ENCODE results near the gene FNIP1.
A peak's percentile ranks its signal among the peaks of the same experiment; 100 is the strongest.
"Not testable (repeated sequence)": the region's sequence is repeated elsewhere in the genome, so short reads cannot be mapped to it uniquely, and the experiment has no call there.

FNIP1 gene

DNA sequence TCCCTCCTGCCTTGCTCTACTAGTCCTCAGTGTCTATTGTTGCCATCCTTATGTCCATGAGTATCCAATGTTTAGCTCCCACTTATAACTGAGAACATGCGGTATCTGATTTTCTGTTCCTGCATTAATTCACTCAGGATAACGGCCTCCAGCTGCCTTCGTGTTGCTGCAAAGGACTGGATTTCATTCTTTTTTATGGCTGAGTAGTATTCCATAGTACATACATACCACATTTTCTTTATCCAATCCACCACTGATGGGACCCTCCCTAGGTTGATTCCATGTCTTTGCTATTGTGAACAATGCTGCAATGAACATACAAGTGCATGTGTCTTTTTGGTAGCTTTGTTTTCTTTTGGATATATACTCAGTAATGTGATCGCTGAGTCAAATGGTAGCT, 50.4 kb downstream of the FNIP1 start:
- no peak overlapping the region for H3K4me3 Mint-ChIP-seq
- no peak overlapping the region for H3K27ac Mint-ChIP-seq
- peaks cover 17% of the 10 kb centered on the region for H3K36me3 Mint-ChIP-seq
- H3K27me3 Mint-ChIP-seq = no peaks in the 10 kb centered on the region
- H3K9me3 Mint-ChIP-seq = no peaks in the 10 kb centered on the region
- H3K4me1 Mint-ChIP-seq = peaks cover 56% of the 10 kb centered on the region

DNA sequence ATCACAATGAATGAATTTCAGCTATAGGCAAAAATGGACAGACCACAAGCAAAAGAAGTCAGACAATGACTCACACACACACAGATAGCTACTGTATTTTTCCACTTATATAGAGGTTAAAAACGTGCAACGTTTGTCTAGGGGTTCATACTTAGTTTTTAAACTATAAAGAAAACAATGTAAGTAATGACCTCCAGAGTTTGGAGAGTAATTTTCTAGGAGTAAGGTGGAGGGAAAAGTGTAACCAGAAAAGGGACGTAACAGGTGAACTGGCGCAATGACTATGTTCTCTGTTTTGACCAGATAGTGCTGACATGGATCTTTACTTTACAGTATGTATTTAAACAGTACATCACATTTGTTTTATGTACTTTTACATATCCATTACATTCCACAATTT, 51.1 kb downstream of the FNIP1 start:
- peak overlapping the region; percentile 37 for H3K27ac Mint-ChIP-seq

DNA sequence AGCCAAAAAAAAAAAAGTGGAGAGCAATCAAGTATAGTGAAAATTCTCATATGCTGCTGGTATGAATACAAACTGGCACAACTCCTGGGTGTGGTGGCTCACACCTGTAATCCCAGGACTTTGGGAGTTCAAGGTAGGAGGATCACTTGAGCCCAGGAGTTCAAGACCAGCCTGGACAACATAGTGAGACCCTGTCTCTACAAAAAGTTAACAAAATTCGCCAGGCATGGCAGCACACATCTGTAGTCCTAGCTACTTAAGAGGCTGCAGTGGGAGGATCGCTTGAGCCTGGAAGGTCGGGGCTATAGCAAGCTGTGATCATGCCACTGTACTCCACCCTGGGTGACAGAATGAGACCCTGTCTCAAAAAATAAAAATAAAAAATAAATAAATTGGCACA, 51.7 kb downstream of the FNIP1 start:
- H3K36me3 Mint-ChIP-seq = peaks cover 23% of the 10 kb centered on the region
- H3K4me3 Mint-ChIP-seq = no peak overlapping the region

More for the DNA sequence above, 51.1 kb downstream of the FNIP1 start:
- H3K4me1 Mint-ChIP-seq = peaks cover 49% of the 10 kb centered on the region
- H3K27me3 Mint-ChIP-seq = no peaks in the 10 kb centered on the region
- H3K4me3 Mint-ChIP-seq = no peak overlapping the region
- no peaks in the 10 kb centered on the region for H3K9me3 Mint-ChIP-seq
- H3K36me3 Mint-ChIP-seq = peaks cover 20% of the 10 kb centered on the region

DNA sequence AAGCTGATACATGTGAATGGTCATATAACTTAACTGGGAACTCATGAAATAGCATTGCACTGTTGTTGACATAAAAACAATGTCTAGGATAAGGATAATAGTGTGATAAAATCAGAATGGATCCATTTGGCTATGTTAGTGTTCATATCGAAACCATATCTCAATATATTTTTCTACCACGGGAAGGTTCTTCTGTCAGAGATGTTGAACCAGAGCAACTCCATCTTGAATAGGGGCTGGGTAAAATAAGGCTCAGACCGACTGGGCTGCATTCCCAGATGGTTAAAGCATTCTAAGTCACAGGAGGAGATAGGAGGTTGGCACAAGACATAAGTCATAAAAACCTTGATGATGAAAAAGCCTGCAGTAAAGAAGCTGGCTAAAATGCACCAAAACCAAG, 56.3 kb downstream of the FNIP1 start:
- H3K4me3 Mint-ChIP-seq = no peak overlapping the region
- no peaks in the 10 kb centered on the region for H3K9me3 Mint-ChIP-seq
- H3K4me1 Mint-ChIP-seq = peaks cover 12% of the 10 kb centered on the region
- H3K36me3 Mint-ChIP-seq = peaks cover 35% of the 10 kb centered on the region
- no peak overlapping the region for H3K27ac Mint-ChIP-seq
- H3K27me3 Mint-ChIP-seq = no peaks in the 10 kb centered on the region

More for the DNA sequence above, 51.7 kb downstream of the FNIP1 start:
- no peaks in the 10 kb centered on the region for H3K27me3 Mint-ChIP-seq
- no peaks in the 10 kb centered on the region for H3K9me3 Mint-ChIP-seq
- no peak overlapping the region for H3K27ac Mint-ChIP-seq
- H3K4me1 Mint-ChIP-seq = peaks cover 47% of the 10 kb centered on the region

DNA sequence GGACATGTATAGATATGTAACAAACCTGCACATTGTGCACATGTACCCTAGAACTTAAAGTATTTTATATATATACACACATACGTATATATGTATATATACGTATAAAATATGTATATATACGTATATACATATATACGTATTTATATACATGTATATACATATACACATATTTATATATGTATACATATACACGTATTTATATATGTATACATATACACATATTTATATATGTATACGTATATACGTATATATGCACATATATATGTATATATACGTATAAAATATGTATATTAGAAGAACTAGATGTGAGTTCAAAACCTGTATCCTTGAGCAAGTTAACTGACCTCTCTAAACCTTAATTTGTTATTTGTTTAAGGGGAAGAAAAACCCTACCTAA, 61.4 kb downstream of the FNIP1 start:
- Mint-ChIP-seq H3K27ac (no peak overlapping the region), H3K4me3 (no peak overlapping the region), H3K27me3 (no peaks in the 10 kb centered on the region), H3K9me3 (no peaks in the 10 kb centered on the region), H3K36me3 (peaks cover 31% of the 10 kb centered on the region), H3K4me1 (peaks cover 6% of the 10 kb centered on the region)

DNA sequence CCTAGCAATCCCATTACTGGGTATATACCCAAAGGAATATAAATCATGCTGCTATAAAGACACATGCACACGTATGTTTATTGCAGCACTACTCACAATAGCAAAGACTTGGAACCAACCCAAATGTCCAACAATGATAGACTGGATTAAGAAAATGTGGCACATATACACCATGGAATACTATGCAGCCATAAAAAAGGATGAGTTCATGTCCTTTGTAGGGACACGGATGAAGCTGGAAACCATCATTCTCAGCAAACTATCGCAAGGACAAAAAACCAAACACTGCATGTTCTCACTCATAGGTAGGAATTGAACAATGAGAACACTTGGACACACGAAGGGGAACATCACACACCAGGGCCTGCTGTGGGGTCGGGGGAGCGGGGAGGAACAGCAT, 61.9 kb downstream of the FNIP1 start:
- not testable (repeated sequence) for H3K4me3 Mint-ChIP-seq, H3K4me1 Mint-ChIP-seq, H3K27me3 Mint-ChIP-seq, H3K27ac Mint-ChIP-seq, H3K9me3 Mint-ChIP-seq
- peaks cover 32% of the 10 kb centered on the region for H3K36me3 Mint-ChIP-seq

DNA sequence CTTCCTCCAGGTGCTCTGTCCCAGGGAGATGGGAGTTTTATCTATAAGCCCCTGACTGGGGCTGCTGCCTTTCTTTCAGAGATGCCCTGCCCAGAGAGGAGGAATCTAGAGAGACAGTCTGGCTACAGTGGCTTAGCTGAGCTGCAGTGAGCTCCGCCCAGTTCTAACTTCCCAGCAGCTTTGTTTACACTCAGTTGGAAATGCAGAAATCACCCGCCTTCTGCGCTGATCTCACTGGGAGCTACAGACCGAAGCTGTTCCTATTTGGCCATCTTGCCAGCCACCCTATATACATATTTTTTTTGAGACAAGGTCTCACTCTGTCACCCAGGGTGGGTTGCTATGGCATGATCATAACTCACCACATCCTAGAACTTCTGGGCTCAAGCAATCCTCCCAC, 67.5 kb downstream of the FNIP1 start:
- not testable (repeated sequence) for H3K4me3 Mint-ChIP-seq, H3K27ac Mint-ChIP-seq, H3K27me3 Mint-ChIP-seq, H3K4me1 Mint-ChIP-seq
- Mint-ChIP-seq H3K9me3 (peaks cover 11% of the 10 kb centered on the region), H3K36me3 (peaks cover 44% of the 10 kb centered on the region)

DNA sequence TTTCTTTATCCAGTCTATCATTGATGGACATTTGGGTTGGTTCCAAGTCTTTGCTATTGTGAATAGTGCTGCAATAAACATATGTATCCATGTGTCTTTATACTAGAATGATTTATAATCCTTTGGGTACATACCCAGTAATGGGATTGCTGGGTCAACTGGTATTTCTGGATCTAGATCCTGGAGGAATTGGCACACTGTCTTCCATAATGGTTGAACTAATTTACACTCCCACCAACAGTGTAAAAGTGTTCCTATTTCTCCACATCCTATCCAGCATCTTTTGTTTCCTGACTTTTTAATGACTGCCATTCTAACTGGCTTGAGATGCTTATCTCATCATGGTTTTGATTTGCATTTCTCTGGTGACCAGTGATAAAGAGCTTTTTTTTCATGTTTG, 72.7 kb downstream of the FNIP1 start:
- H3K27ac Mint-ChIP-seq, H3K27me3 Mint-ChIP-seq, H3K4me3 Mint-ChIP-seq: not testable (repeated sequence)
- H3K9me3 Mint-ChIP-seq = peaks cover 15% of the 10 kb centered on the region
- peaks cover 13% of the 10 kb centered on the region for H3K4me1 Mint-ChIP-seq
- peaks cover 42% of the 10 kb centered on the region for H3K36me3 Mint-ChIP-seq

DNA sequence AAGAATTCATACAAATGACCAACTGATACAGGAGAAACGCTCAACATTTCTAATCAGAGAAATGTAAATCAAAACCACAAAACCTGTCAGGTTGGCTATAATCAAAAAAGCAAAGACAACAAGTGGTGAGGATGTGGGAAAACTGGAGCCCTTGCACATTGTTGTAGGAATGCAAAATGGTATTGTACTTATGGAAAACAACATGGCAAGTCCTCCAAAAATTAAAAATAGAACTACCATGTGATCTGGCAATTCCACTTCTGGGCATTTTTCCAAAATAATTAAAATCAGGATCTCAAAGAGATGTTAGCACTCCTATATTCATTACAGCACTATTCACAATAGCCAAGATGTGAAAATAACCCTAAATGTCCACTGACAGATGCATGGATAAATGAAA, 76.1 kb downstream of the FNIP1 start:
- Mint-ChIP-seq H3K36me3 (peaks cover 34% of the 10 kb centered on the region), H3K27me3 (no peaks in the 10 kb centered on the region), H3K4me3 (no peak overlapping the region), H3K4me1 (peaks cover 13% of the 10 kb centered on the region), H3K27ac (no peak overlapping the region), H3K9me3 (peaks cover 4% of the 10 kb centered on the region)

DNA sequence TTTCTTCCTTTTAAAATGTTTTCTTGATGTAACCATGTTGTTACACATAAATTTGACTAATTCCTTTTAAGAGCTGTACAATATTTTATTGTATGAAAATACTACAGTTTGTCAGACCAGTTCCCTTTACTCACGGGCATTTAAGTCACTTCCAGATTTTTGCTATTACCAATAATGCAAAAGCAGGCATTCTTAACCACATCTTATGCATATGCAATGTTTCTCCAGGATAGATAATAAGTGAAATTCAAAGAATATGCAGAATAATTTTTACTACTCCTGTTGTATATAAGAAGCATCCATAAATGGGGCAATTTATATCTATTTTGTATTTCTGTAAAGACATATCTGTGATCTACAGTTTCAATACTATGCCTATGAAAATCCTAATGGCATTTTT, 77.3 kb downstream of the FNIP1 start:
- Mint-ChIP-seq H3K27ac (no peak overlapping the region), H3K36me3 (peaks cover 34% of the 10 kb centered on the region), H3K4me3 (no peak overlapping the region), H3K27me3 (no peaks in the 10 kb centered on the region), H3K9me3 (peaks cover 4% of the 10 kb centered on the region), H3K4me1 (peaks cover 13% of the 10 kb centered on the region)

DNA sequence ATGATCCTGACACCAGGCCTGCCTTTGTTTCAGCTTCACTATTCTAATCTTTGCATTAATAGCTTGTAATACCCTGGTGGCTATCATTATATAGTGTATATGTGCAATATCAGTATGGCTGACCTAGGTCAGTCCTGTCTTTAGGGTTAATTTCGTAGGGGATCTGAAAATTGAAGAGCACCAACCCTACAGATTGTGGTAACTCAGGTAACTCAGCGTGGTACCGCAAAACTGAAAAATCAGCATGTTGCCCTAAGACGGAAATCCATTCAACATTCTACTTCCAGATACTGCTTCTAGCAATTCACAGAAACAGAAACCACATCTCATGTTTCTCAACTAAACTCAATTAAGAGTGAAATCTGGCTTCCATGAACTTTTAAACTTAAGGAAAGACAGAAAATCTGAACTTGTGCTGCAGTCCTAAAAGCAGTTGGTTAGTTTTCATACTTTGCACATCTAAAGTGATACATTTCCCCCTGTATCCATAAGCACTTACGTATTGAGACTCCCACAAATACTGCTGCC, 78.3 kb downstream of the FNIP1 start:
- Mint-ChIP-seq H3K27ac (no peak overlapping the region), H3K27me3 (no peaks in the 10 kb centered on the region), H3K36me3 (peaks cover 35% of the 10 kb centered on the region), H3K4me3 (no peak overlapping the region), H3K4me1 (peaks cover 13% of the 10 kb centered on the region), H3K9me3 (peaks cover 4% of the 10 kb centered on the region)

DNA sequence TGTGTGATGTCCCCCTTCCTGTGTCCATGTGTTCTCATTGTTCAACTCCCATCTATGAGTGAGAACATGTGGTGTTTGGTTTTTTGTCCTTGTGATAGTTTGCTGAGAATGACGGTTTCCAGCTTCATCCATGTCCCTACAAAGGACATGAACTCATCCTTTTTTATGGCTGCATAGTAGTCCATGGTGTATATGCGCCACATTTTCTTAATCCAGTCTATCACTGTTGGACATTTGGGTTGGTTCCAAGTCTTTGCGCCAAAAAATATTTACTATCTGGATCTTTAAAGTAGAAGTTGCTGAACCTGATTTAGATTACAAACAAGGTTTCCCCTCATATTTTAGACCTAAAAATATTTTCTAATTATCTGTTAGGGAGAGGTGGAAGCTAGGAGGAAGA, 79.7 kb downstream of the FNIP1 start:
- H3K36me3 Mint-ChIP-seq = peaks cover 39% of the 10 kb centered on the region
- not testable (repeated sequence) for H3K27ac Mint-ChIP-seq, H3K27me3 Mint-ChIP-seq, H3K9me3 Mint-ChIP-seq, H3K4me3 Mint-ChIP-seq
- peaks cover 14% of the 10 kb centered on the region for H3K4me1 Mint-ChIP-seq

DNA sequence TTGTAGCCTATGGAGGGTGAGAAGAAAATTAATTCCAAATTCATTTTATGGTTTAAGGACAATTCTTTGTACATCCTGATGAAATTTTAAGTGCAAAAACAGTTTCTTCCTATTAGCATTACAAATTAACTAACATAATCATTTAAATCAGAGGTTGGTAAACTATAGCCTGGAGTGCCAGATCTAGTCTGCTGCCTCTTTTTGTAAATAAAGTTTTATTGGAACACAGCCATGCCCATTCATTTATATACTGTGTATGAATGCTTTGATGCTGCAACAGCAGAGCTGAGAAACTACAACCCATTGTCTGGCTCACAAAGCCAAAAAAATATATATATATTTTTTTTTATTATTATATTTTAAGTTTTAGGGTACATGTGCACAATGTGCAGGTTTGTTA, 80.2 kb downstream of the FNIP1 start:
- Mint-ChIP-seq H3K9me3 (peaks cover 4% of the 10 kb centered on the region), H3K4me3 (no peak overlapping the region), H3K4me1 (peaks cover 19% of the 10 kb centered on the region), H3K27ac (no peak overlapping the region), H3K36me3 (peaks cover 43% of the 10 kb centered on the region), H3K27me3 (no peaks in the 10 kb centered on the region)

DNA sequence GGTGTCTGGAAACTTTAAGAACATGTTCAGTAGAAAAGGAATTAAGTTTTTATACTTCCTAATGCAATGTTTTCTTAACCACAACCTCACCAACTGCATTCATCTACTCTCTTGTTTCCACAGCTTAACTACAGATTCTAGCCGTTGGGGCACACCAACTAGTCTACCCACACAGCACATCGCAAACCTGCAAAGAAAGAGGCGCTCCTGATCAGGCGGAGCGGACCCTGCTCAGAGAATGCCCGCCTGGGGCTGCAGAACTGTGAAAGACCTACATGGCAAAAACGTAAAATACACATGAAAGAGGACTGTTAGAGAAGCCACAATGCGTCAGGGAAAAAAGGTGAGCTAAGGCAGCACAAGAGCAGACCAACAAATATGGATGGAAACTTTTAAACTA, 86.4 kb downstream of the FNIP1 start:
- peak overlapping the region; percentile 20 for H3K27ac Mint-ChIP-seq
- no peaks in the 10 kb centered on the region for H3K27me3 Mint-ChIP-seq
- no peak overlapping the region for H3K4me3 Mint-ChIP-seq
- peaks cover 27% of the 10 kb centered on the region for H3K36me3 Mint-ChIP-seq
- H3K9me3 Mint-ChIP-seq = no peaks in the 10 kb centered on the region
- H3K4me1 Mint-ChIP-seq = peaks cover 14% of the 10 kb centered on the region

DNA sequence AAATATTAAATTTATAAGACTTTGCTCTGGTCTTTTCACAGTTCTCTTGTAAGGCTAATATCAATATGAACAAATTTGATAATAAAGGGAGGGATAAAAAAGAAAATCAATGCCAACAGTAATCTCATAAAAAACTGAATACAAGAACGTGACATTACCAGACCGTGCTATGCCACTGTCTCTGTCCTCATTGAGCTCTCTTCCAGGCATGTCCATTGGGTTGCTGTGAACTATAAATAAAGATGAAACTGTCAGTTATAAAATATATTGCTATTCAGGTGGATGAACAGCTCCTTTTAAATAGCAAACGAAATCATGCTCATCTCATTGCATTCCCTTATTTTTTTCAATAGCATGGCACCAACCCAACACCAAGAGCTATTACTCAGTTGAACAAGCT, 87.8 kb downstream of the FNIP1 start:
- Mint-ChIP-seq H3K4me1 (peaks cover 14% of the 10 kb centered on the region), H3K27me3 (no peaks in the 10 kb centered on the region), H3K27ac (no peak overlapping the region), H3K36me3 (peaks cover 27% of the 10 kb centered on the region), H3K4me3 (no peak overlapping the region), H3K9me3 (no peaks in the 10 kb centered on the region)

DNA sequence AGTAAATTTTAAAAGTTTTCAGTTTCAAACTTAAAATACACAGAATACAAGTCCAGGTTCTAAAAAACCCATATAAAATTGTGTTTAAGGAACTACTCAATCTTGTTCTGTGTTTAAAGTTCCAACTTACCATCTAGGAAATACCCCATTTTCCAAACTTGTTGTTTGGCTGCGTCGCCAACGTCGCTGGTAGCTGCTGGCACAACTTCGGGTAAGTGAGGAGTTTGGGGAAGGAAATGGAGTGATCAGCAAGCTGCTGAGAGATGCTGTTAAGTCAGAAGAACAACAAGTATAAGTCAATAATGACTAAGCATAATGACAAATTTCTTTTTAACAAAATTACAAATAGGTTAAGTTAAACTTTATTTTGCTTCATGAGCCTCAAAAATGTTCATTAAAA, 90.5 kb downstream of the FNIP1 start:
- H3K36me3 Mint-ChIP-seq = peaks cover 33% of the 10 kb centered on the region

DNA sequence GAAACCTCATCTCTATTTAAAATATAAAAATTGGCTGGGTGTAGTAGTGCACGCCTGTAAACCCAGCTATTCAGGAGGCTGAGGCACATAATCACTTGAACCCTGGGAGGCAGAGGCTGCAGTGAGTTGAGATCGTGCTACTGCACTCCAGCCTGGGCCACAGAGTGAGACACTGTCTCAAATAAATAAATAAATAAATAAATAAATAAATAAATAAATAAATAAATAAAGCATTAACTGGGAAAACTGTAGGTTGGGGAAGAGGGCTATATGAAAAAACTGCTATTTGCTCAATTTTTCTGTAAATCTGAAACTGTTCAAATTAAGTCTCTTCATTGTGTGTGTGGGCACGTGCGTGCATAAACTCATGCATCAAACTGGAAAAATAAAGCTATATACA, 101.9 kb downstream of the FNIP1 start:
- Mint-ChIP-seq H3K4me3 (no peak overlapping the region), H3K27ac (no peak overlapping the region), H3K9me3 (no peaks in the 10 kb centered on the region), H3K36me3 (peaks cover 42% of the 10 kb centered on the region), H3K27me3 (no peaks in the 10 kb centered on the region), H3K4me1 (no peaks in the 10 kb centered on the region)

More for the DNA sequence above, 90.5 kb downstream of the FNIP1 start:
- Mint-ChIP-seq H3K27me3 (no peaks in the 10 kb centered on the region), H3K4me3 (no peak overlapping the region), H3K9me3 (no peaks in the 10 kb centered on the region), H3K27ac (no peak overlapping the region), H3K4me1 (peaks cover 8% of the 10 kb centered on the region)

All from activated naive CD4-positive, alpha-beta T cell treated with anti-CD3 and anti-CD28 coated beads, Interleukin-2, amount 50 U/mL, for 24 hours (primary cell).